Spleen (tissue), 11 donors: ENCODE data around the gene TKT. TPM values are rescaled to one million over a fixed set of nuclear protein-coding genes. Genes with fewer than 3 reads are reported as not detected.
A peak's percentile ranks its signal among the peaks of the same experiment; 100 is the strongest.

Experiments used
- DNase-seq: peaks from one replicate; pipeline ENCODE4 v3.0.0-alpha.2; 2020
- H3K27ac ChIP-seq, 8 donors: fragments of 200-600 bp; sonication (generic) in 7 of 8; 1 replicate in 4 of 8; 2 replicates in 4 of 8; pipeline versions ENCODE4 v1.5.0 to v1.8.0; 2016 to 2021; ENCODE audit warnings: inconsistent platforms in 4 of 8, mild to moderate bottlenecking in 4 of 8, moderate library complexity in 1 of 8
- H3K27me3 ChIP-seq, 7 donors: fragments of 200-600 bp; sonication (generic) in 6 of 7; replicated peaks in 1 of 7; 1 replicate in 4 of 7; 2 replicates in 3 of 7; pipeline versions ENCODE4 v1.5.0 to v1.8.0; 2016 to 2021; ENCODE audit warnings: inconsistent platforms in 3 of 7, mild to moderate bottlenecking in 1 of 7
- H3K36me3 ChIP-seq, 6 donors: fragments of 200-600 bp; sonication (generic) in 5 of 6; 1 replicate in 4 of 6; 2 replicates in 2 of 6; pipeline versions ENCODE4 v1.5.0 to v1.8.0; 2016 to 2021; ENCODE audit warnings: inconsistent platforms in 2 of 6
- H3K4me1 ChIP-seq, 6 donors: fragments of 200-600 bp; sonication (generic) in 5 of 6; 1 replicate in 3 of 6; 2 replicates in 3 of 6; pipeline versions ENCODE4 v1.5.0 to v1.8.0; 2016 to 2021; ENCODE audit warnings: inconsistent platforms in 3 of 6
- H3K4me3 ChIP-seq, 8 donors: fragments of 200-600 bp; sonication (generic) in 7 of 8; 1 replicate in 4 of 8; 2 replicates in 4 of 8; pipeline versions ENCODE4 v1.5.0 to v1.8.0; 2016 to 2021; ENCODE audit warnings: inconsistent platforms in 4 of 8, mild to moderate bottlenecking in 4 of 8, moderate library complexity in 2 of 8
- H3K9me3 ChIP-seq, 8 donors: fragments of 200-600 bp; sonication (generic) in 7 of 8; 1 replicate in 4 of 8; 2 replicates in 4 of 8; pipeline versions ENCODE4 v1.5.0 to v1.8.0; 2016 to 2021; ENCODE audit warnings: inconsistent platforms in 4 of 8
- CTCF ChIP-seq, 11 experiments: fragments of 200-600 bp in 7 of 11; fragments of 450-650 bp in 4 of 11; sonication (generic) in 4 of 11; IDR thresholded peaks in 8 of 11; conservative IDR thresholded peaks in 3 of 11; 1 replicate in 7 of 11; 2 replicates in 4 of 11; pipeline versions ENCODE4 v1.4.0 to v1.8.0; 2016 to 2021; ENCODE audit warnings: antibody characterized with exemption in 11 of 11, inconsistent platforms in 4 of 11, mild to moderate bottlenecking in 1 of 11
- POLR2A ChIP-seq, 3 donors: fragments of 450-650 bp; IDR thresholded peaks; one replicate each; pipeline ENCODE4 v1.5.1; 2017; ENCODE audit warnings: antibody characterized with exemption in 3 of 3, mild to moderate bottlenecking in 1 of 3
- POLR2AphosphoS5 ChIP-seq, 3 donors: sonication (generic); formaldehyde crosslinking; IDR thresholded peaks; one replicate each; pipeline ENCODE4 v1.5.1; 2017; ENCODE audit warnings: antibody characterized with exemption in 3 of 3
- WGBS, 5 donors: extraction: QIAGEN DNeasy Blood & Tissue Kit in 3 of 5; methylation state at CpG; one replicate each; pipeline versions ENCODE4 v1.1.5 to v1.1.7; 2013 to 2018; 5-methylcytosine and 5-hydroxymethylcytosine counted together
- intact Hi-C: fragments of 100-400 bp; cut with DNase I; formaldehyde crosslinking; loops from one replicate; pipeline ENCODE4 v1.15.0; 2023; ENCODE audit warnings: low total_unique reads
- polyA plus RNA-seq, 3 donors: library from polyadenylated mRNA; stranded (reverse); fragments of 200-250 nt; gene quantifications; one replicate each; pipeline ENCODE4 v1.2.1, GENCODE V29; 2013
- total RNA-seq, 7 donors: library from RNA; depleted of rRNA in 3 of 7; stranded (reverse); fragments of >200 nt in 3 of 7; fragmentation: NEBNext Ultra II Directional in 4 of 7; extraction: Animal tissue kit (Norgen Biotek cat#: 25700) in 4 of 7; gene quantifications; one replicate each; pipeline versions ENCODE4 v1.1.0 to v1.2.1, GENCODE V29; 2016 to 2021
- donor health status: healthy with polysubstance abuse.
- donor health status: DM: no; HTN: no; CAD: no; lungs with moderate emphysema.
- donor health status: DM: no; HTN: no; CAD: no.
- donor health status: Bipolar disorder and iron deficiency.
- donor health status: healthy.
- donor health status: DM: no; HTN: no; CAD: no.
- donor health status: DM: yes; HTN: yes; CAD: no.

Gene TKT
- total and polyA plus RNA-seq, 10 donors = 110 to 490 (median 273) TPM

- no peak overlapping the region for H3K4me3 ChIP-seq
- H3K27ac ChIP-seq = peak overlapping the region in 7 of 8 donors; percentile 22 to 81 (median 74)
- H3K27me3 ChIP-seq = no peaks in the 10 kb centered on the region
- H3K36me3 ChIP-seq = peaks cover 9 to 73% (median 57%) of the 10 kb centered on the region in 6 donors
- WGBS, 5 donors = 75 to 88% (median 82%) methylated on average over 4 to 5 of the region's 5 CpGs
- intact Hi-C loops = no loop called here
- no peak for TF ChIP-seq CTCF (IDR thresholded peaks at IDR 0.05 in 8 of 11, conservative IDR thresholded peaks at IDR 0.05 in 3 of 11)
- TF ChIP-seq POLR2AphosphoS5 (IDR thresholded peaks at IDR 0.05) = peak in 2 of 3 donors; percentile 61 to 73
- no peak for TF ChIP-seq POLR2A (IDR thresholded peaks at IDR 0.05)
- H3K9me3 ChIP-seq = no peaks in the 10 kb centered on the region
- DNase-seq = peak; percentile 80
- H3K4me1 ChIP-seq = peaks cover 0 to 82% (median 40%) of the 10 kb centered on the region in 6 donors
These were observed 31.8 kb downstream of the TKT start for GRCh38 chr3:53224026-53224425.

- no peaks in the 10 kb centered on the region for H3K9me3 ChIP-seq
- peaks cover 0 to 77% (median 38%) of the 10 kb centered on the region in 6 donors for H3K4me1 ChIP-seq
- 69 to 90% (median 81%) methylated on average over 7 to 9 of the region's 9 CpGs for WGBS, 5 donors
- peak; percentile 22 to 68 (median 48) for TF ChIP-seq POLR2AphosphoS5 (IDR thresholded peaks at IDR 0.05)
- no peak for TF ChIP-seq POLR2A (IDR thresholded peaks at IDR 0.05)
- TF ChIP-seq CTCF (IDR thresholded peaks at IDR 0.05 in 8 of 11, conservative IDR thresholded peaks at IDR 0.05 in 3 of 11) = no peak
- peak overlapping the region in 7 of 8 donors; percentile 22 to 81 (median 74) for H3K27ac ChIP-seq
- H3K27me3 ChIP-seq = no peaks in the 10 kb centered on the region
- H3K4me3 ChIP-seq = no peak overlapping the region
- DNase-seq = peak; percentile 74
- intact Hi-C loops = no loop called here
- peaks cover 9 to 68% (median 52%) of the 10 kb centered on the region in 6 donors for H3K36me3 ChIP-seq
These were observed 32.3 kb downstream of the TKT start for GRCh38 chr3:53223541-53223966.

DNA sequence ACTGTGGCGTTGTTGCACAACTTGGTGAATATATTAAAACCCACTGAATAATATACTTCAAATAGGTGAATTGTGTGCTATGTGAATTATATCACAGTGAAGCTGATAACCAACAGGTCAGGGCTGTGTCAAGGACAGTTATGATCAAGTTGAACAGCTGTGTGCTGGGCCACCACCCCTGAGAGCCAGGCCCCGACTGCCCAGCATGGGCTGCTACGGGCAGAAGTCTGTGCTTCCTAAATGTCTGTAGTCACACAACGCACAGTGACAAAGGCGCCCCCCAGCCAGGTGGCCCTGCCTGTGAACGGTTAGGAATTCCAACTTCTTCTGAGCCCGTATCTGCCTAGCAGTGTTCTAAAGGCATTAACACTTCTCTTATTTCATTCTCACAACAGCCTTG is 32.8 kb downstream of the TKT start:
- Histone ChIP-seq H3K4me3 (no peak overlapping the region), H3K27ac (peak overlapping the region in 6 of 8 donors; percentile 22 to 81 (median 76)), H3K4me1 (peaks cover 0 to 72% (median 38%) of the 10 kb centered on the region in 6 donors), H3K9me3 (no peaks in the 10 kb centered on the region), H3K36me3 (peaks cover 9 to 63% (median 47%) of the 10 kb centered on the region in 6 donors), H3K27me3 (no peaks in the 10 kb centered on the region)
- DNase-seq = peak; percentile 77
- WGBS, 5 donors = 65 to 73% (median 69%) methylated on average over 5 to 7 of the region's 7 CpGs
- intact Hi-C loops = no loop called here
- no peak for TF ChIP-seq POLR2AphosphoS5 (IDR thresholded peaks at IDR 0.05)
- TF ChIP-seq POLR2A (IDR thresholded peaks at IDR 0.05) = no peak
- no peak for TF ChIP-seq CTCF (IDR thresholded peaks at IDR 0.05 in 8 of 11, conservative IDR thresholded peaks at IDR 0.05 in 3 of 11)

GRCh38 chr3:53222183-53222901 is 33.5 kb downstream of the TKT start:
- H3K4me1 ChIP-seq = peaks cover 0 to 66% (median 35%) of the 10 kb centered on the region in 6 donors
- H3K27ac ChIP-seq = peak overlapping the region in 7 of 8 donors; percentile 36 to 81 (median 75)
- H3K4me3 ChIP-seq = no peak overlapping the region
- intact Hi-C loops = no loop called here
- TF ChIP-seq CTCF (IDR thresholded peaks at IDR 0.05 in 8 of 11, conservative IDR thresholded peaks at IDR 0.05 in 3 of 11) (no peak), POLR2AphosphoS5 (IDR thresholded peaks at IDR 0.05) (peak; percentile 47 to 73 (median 55)), POLR2A (IDR thresholded peaks at IDR 0.05) (no peak)
- H3K27me3 ChIP-seq = no peaks in the 10 kb centered on the region
- peak; percentile 69 for DNase-seq
- H3K36me3 ChIP-seq = peaks cover 9 to 56% (median 40%) of the 10 kb centered on the region in 6 donors
- 75 to 89% (median 80%) methylated on average over 11 to 12 of the region's 12 CpGs for WGBS, 5 donors
- H3K9me3 ChIP-seq = no peaks in the 10 kb centered on the region
